NT2/D1 (cell line): ENCODE results near the gene AHRR.
A peak's percentile ranks its signal among the peaks of the same experiment; 100 is the strongest.
"Not testable (repeated sequence)": the region's sequence is repeated elsewhere in the genome, so short reads cannot be mapped to it uniquely, and the experiment has no call there.

Experiments
- DNase-seq: peaks from one replicate; pipeline ENCODE4 v3.0.0-alpha.2; 2011; ENCODE audit warnings: low read depth, low spot score
- H3K27me3 ChIP-seq: 2 replicates; pipeline ENCODE4 v1.6.0; 2011; ENCODE audit warnings: mild to moderate bottlenecking; ENCODE audit not compliant: insufficient read length, insufficient read depth
- H3K36me3 ChIP-seq: 2 replicates; pipeline ENCODE4 v1.6.1; 2011; ENCODE audit warnings: mild to moderate bottlenecking, low read length, mixed read lengths; ENCODE audit not compliant: insufficient read depth, insufficient read length
- H3K4me1 ChIP-seq: 2 replicates; pipeline ENCODE4 v1.5.1; 2011; ENCODE audit not compliant: insufficient read depth, insufficient read length
- H3K4me3 ChIP-seq: 2 replicates; pipeline ENCODE4 v1.5.1; 2011; ENCODE audit warnings: low read depth; ENCODE audit not compliant: insufficient read length
- H3K9ac ChIP-seq: 2 replicates; pipeline ENCODE4 v1.6.0; 2011; ENCODE audit warnings: low read depth; ENCODE audit not compliant: insufficient read length
- H3K9me3 ChIP-seq: 2 replicates; pipeline ENCODE4 v1.5.1; 2011; ENCODE audit warnings: mild to moderate bottlenecking, low read length; ENCODE audit not compliant: insufficient read depth
- SUZ12 ChIP-seq: IDR thresholded peaks from 2 replicates; pipeline ENCODE4 v1.6.1; 2011; ENCODE audit not compliant: insufficient read length, insufficient read depth; ENCODE audit errors: extremely low read depth
- YY1 ChIP-seq: IDR thresholded peaks from 2 replicates; pipeline ENCODE4 v1.6.1; 2011; ENCODE audit not compliant: insufficient read length, insufficient read depth
- ZNF274 ChIP-seq: IDR thresholded peaks from 2 replicates; pipeline ENCODE4 v1.6.1; 2011; ENCODE audit warnings: mild to moderate bottlenecking, low read depth, low read length

Gene AHRR

GRCh38 chr5:393846-394275, 72.3 kb downstream of the AHRR start:
- Histone ChIP-seq H3K9me3 (no peaks in the 10 kb centered on the region), H3K27me3 (no peaks in the 10 kb centered on the region), H3K4me1 (peaks cover 19% of the 10 kb centered on the region), H3K36me3 (no peaks in the 10 kb centered on the region), H3K9ac (no peak overlapping the region), H3K4me3 (no peak overlapping the region)
- peak; percentile 22 for DNase-seq
- TF ChIP-seq ZNF274, result no peak
- no peak for TF ChIP-seq YY1
- no peak for TF ChIP-seq SUZ12

GRCh38 chr5:394671-395155, 73.2 kb downstream of the AHRR start:
- TF ChIP-seq YY1 (no peak), SUZ12 (no peak), ZNF274 (no peak)
- no peaks in the 10 kb centered on the region for H3K36me3 ChIP-seq
- DNase-seq, result no peak
- no peaks in the 10 kb centered on the region for H3K9me3 ChIP-seq
- H3K4me3 ChIP-seq, result no peak overlapping the region
- no peaks in the 10 kb centered on the region for H3K27me3 ChIP-seq
- H3K9ac ChIP-seq, result peak overlapping the region; percentile 26
- H3K4me1 ChIP-seq, result peaks cover 21% of the 10 kb centered on the region

- no peak overlapping the region for H3K9ac ChIP-seq
- TF ChIP-seq YY1, result no peak
- H3K9me3 ChIP-seq, result no peaks in the 10 kb centered on the region
- H3K36me3 ChIP-seq, result no peaks in the 10 kb centered on the region
- H3K4me3 ChIP-seq, result no peak overlapping the region
- peaks cover 21% of the 10 kb centered on the region for H3K4me1 ChIP-seq
- DNase-seq, result no peak
- no peaks in the 10 kb centered on the region for H3K27me3 ChIP-seq
Measured at GRCh38 chr5:395156-395920, 73.8 kb downstream of the AHRR start.

- Histone ChIP-seq H3K4me3 (no peak overlapping the region), H3K4me1 (peaks cover 21% of the 10 kb centered on the region), H3K36me3 (no peaks in the 10 kb centered on the region), H3K9ac (no peak overlapping the region), H3K9me3 (no peaks in the 10 kb centered on the region), H3K27me3 (no peaks in the 10 kb centered on the region)
- TF ChIP-seq YY1, result no peak
- TF ChIP-seq SUZ12, result no peak
- no peak for TF ChIP-seq ZNF274
- no peak for DNase-seq
Measured at GRCh38 chr5:395921-396530, 74.5 kb downstream of the AHRR start.

- peaks cover 20% of the 10 kb centered on the region for H3K4me1 ChIP-seq
- no peak for DNase-seq
Measured at GRCh38 chr5:396531-396961, 75.0 kb downstream of the AHRR start.

GRCh38 chr5:398141-398474, 76.6 kb downstream of the AHRR start:
- DNase-seq, H3K9me3 ChIP-seq, H3K27me3 ChIP-seq, H3K36me3 ChIP-seq, H3K4me3 ChIP-seq, H3K9ac ChIP-seq: not testable (repeated sequence)
- peaks cover 13% of the 10 kb centered on the region for H3K4me1 ChIP-seq

More at GRCh38 chr5:396531-396961, 75.0 kb downstream of the AHRR start:
- no peak overlapping the region for H3K4me3 ChIP-seq
- H3K27me3 ChIP-seq, result no peaks in the 10 kb centered on the region
- TF ChIP-seq YY1 (no peak), SUZ12 (no peak), ZNF274 (no peak)
- H3K9me3 ChIP-seq, result no peaks in the 10 kb centered on the region
- no peaks in the 10 kb centered on the region for H3K36me3 ChIP-seq
- no peak overlapping the region for H3K9ac ChIP-seq

GRCh38 chr5:398475-399295, 77.2 kb downstream of the AHRR start:
- no peak for TF ChIP-seq ZNF274
- TF ChIP-seq SUZ12, result no peak
- no peak for TF ChIP-seq YY1
- peaks cover 10% of the 10 kb centered on the region for H3K4me1 ChIP-seq
- H3K36me3 ChIP-seq, result peaks cover 2% of the 10 kb centered on the region
- peak overlapping the region; percentile 21 for H3K9ac ChIP-seq
- no peaks in the 10 kb centered on the region for H3K9me3 ChIP-seq
- DNase-seq, result no peak
- H3K27me3 ChIP-seq, result no peaks in the 10 kb centered on the region
- H3K4me3 ChIP-seq, result no peak overlapping the region
